IMR-90 (cell line): ENCODE results near the gene MOB3A. TPM values are rescaled to one million over a fixed set of nuclear protein-coding genes. Genes with fewer than 3 reads are reported as not detected.
A peak's percentile ranks its signal among the peaks of the same experiment; 100 is the strongest.

ENCODE experiments used
- ATAC-seq: fragments of 200-7000 bp; cut with Tn5 transposase; 2 replicates; pipeline ENCODE4 v1.9.1; 2020; ENCODE audit warnings: low read depth, mild to moderate bottlenecking, moderate library complexity
- BruUV-seq: library from RNA; stranded (reverse); fragments of 400-500 nt; replicated peaks from 2 replicates; lab custom pipeline; 2021; lab: Mats Ljungman, UMichigan
- CTCF ChIA-PET: fragments of 300-600 bp; formaldehyde crosslinking; extraction: SDS; loops from one replicate; lab custom pipeline; 2021; ENCODE audit warnings: antibody characterized with exemption; lab: Yijun Ruan, JAX
- POLR2A ChIA-PET: fragments of 300-600 bp; sonication (Branson Sonifier 250); formaldehyde crosslinking; loops from one replicate; lab custom pipeline; 2022; ENCODE audit warnings: antibody characterized with exemption; ENCODE audit not compliant: unreplicated experiment; lab: Charles Lee
- DNase-seq: peaks from one replicate; pipeline ENCODE4 v3.0.0; 2013
- H2AFZ ChIP-seq: replicated peaks from 2 replicates; pipeline ENCODE3; 2013; ENCODE audit warnings: low read length, mild to moderate bottlenecking; ENCODE audit not compliant: poor library complexity
- H2AK5ac ChIP-seq: 2 replicates; pipeline ENCODE4 v1.6.1; 2013; ENCODE audit warnings: low read depth, low read length, inconsistent platforms
- H2AK9ac ChIP-seq: replicated peaks from 2 replicates; pipeline ENCODE3; 2013; ENCODE audit warnings: mild to moderate bottlenecking, low read depth, low read length, moderate library complexity; ENCODE audit not compliant: poor library complexity
- H2BK120ac ChIP-seq: 2 replicates; pipeline ENCODE4 v1.6.1; 2013; ENCODE audit warnings: low read depth, low read length, inconsistent platforms
- H2BK15ac ChIP-seq: 3 replicates; pipeline ENCODE4 v1.6.1; 2013; ENCODE audit warnings: low read depth, low read length, inconsistent platforms
- H2BK20ac ChIP-seq: 2 replicates; pipeline ENCODE4 v1.6.1; 2013; ENCODE audit warnings: low read depth, mild to moderate bottlenecking, inconsistent platforms, low read length, moderate library complexity
- H2BK5ac ChIP-seq: 2 replicates; pipeline ENCODE4 v1.6.1; 2013; ENCODE audit warnings: mild to moderate bottlenecking, low read depth, low read length, inconsistent platforms; ENCODE audit not compliant: poor library complexity, severe bottlenecking
- H3K14ac ChIP-seq: replicated peaks from 2 replicates; pipeline ENCODE4 v1.6.1; 2013; ENCODE audit warnings: low read depth, low read length, inconsistent platforms
- H3K18ac ChIP-seq: 2 replicates; pipeline ENCODE4 v1.6.1; 2013; ENCODE audit warnings: low read depth, low read length, control low read depth
- H3K23ac ChIP-seq: 2 replicates; pipeline ENCODE4 v1.6.1; 2013; ENCODE audit warnings: low read depth, low read length, inconsistent platforms
- H3K27ac ChIP-seq: 2 replicates; pipeline ENCODE4 v1.5.1; 2013; ENCODE audit warnings: mild to moderate bottlenecking, control low read depth, low read length; ENCODE audit not compliant: insufficient read depth
- H3K27me3 ChIP-seq: 2 replicates; pipeline ENCODE4 v1.6.1; 2013; ENCODE audit warnings: low read length; ENCODE audit not compliant: control insufficient read depth, insufficient read depth
- H3K36me3 ChIP-seq: 2 replicates; pipeline ENCODE4 v1.6.1; 2013; ENCODE audit warnings: low read length, mixed read lengths; ENCODE audit not compliant: control insufficient read depth, insufficient read depth
- H3K4ac ChIP-seq: 2 replicates; pipeline ENCODE4 v1.6.1; 2013; ENCODE audit warnings: low read depth, low read length, inconsistent platforms
- H3K4me1 ChIP-seq: 2 replicates; pipeline ENCODE4 v1.6.1; 2013; ENCODE audit warnings: low read length, mixed read lengths; ENCODE audit not compliant: control insufficient read depth, insufficient read depth
- H3K4me2 ChIP-seq: 2 replicates; pipeline ENCODE4 v1.6.1; 2013; ENCODE audit warnings: low read depth, mild to moderate bottlenecking, control low read depth, low read length, moderate library complexity
- H3K4me3 ChIP-seq: 2 replicates; pipeline ENCODE4 v1.5.1; 2013; ENCODE audit warnings: low read depth, mild to moderate bottlenecking, control low read depth, low read length, moderate library complexity; ENCODE audit not compliant: insufficient read depth
- H3K56ac ChIP-seq: 2 replicates; pipeline ENCODE4 v1.6.1; 2013; ENCODE audit warnings: low read length, inconsistent platforms; ENCODE audit not compliant: insufficient read depth; ENCODE audit errors: extremely low read depth
- H3K79me1 ChIP-seq, 2 experiments: 2 replicates each; pipeline ENCODE4 v1.6.1; 2013; ENCODE audit warnings: low read length in 2 of 2, inconsistent platforms in 1 of 2, low read depth in 1 of 2
- H3K9ac ChIP-seq: 2 replicates; pipeline ENCODE4 v1.6.1; 2013; ENCODE audit warnings: low read depth, low read length, control low read depth
- H3K9me1 ChIP-seq: 2 replicates; pipeline ENCODE4 v1.6.1; 2013; ENCODE audit warnings: low read length, inconsistent platforms; ENCODE audit not compliant: insufficient read depth
- H3K9me3 ChIP-seq: 2 replicates; pipeline ENCODE4 v1.6.1; 2013; ENCODE audit warnings: low read length; ENCODE audit not compliant: control insufficient read depth, insufficient read depth
- H4K20me1 ChIP-seq: 2 replicates; pipeline ENCODE4 v1.6.1; 2013; ENCODE audit warnings: low read length, inconsistent platforms; ENCODE audit not compliant: insufficient read depth
- H4K5ac ChIP-seq: 2 replicates; pipeline ENCODE4 v1.6.1; 2013; ENCODE audit warnings: mild to moderate bottlenecking, low read depth, low read length, control low read depth
- H4K8ac ChIP-seq, 2 experiments: 2 replicates each; pipeline ENCODE4 v1.6.1; 2013; ENCODE audit warnings: low read depth in 2 of 2, low read length in 2 of 2, control low read depth in 1 of 2, inconsistent platforms in 1 of 2
- H4K91ac ChIP-seq: 2 replicates; pipeline ENCODE4 v1.6.1; 2013; ENCODE audit warnings: low read depth, low read length, inconsistent platforms; ENCODE audit not compliant: insufficient read depth
- CEBPB ChIP-seq: IDR thresholded peaks from 2 replicates; pipeline ENCODE4 v1.6.1; 2012; ENCODE audit warnings: low read depth, low read length, improper control_type of control experiment
- MXI1 ChIP-seq: IDR thresholded peaks from 2 replicates; pipeline ENCODE4 v1.6.1; 2012; ENCODE audit warnings: low read depth, mild to moderate bottlenecking, low read length, moderate library complexity, borderline replicate concordance
- RCOR1 ChIP-seq: IDR thresholded peaks from 2 replicates; pipeline ENCODE4 v1.6.1; 2012; ENCODE audit warnings: mild to moderate bottlenecking, low read length, improper control_type of control experiment; ENCODE audit not compliant: insufficient replicate concordance
- WGBS, 2 experiments: methylation state at CpG; one replicate each; pipeline versions ENCODE4 v1.1.5 to v1.1.7; 2013; ENCODE audit warnings: missing lambda C conversion rate in 2 of 2; ENCODE audit not compliant: insufficient read length in 1 of 2; ENCODE audit errors: extremely low coverage in 2 of 2; 5-methylcytosine and 5-hydroxymethylcytosine counted together
- dilution Hi-C: fragments of 300-500 bp; cut with HindIII; formaldehyde crosslinking; loops from one replicate; pipeline ENCODE4 v1.14.3; 2018; ENCODE audit warnings: low sequenced_read_pairs; ENCODE audit not compliant: unreplicated experiment
- in situ Hi-C: fragments of 300-500 bp; cut with MboI; formaldehyde crosslinking; loops from 3 replicates; pipeline ENCODE4 v1.14.3; 2019; ENCODE audit warnings: low sequenced_read_pairs, inconsistent platforms, mixed read lengths
- intact Hi-C: fragments of 100-400 bp; cut with micrococcal nuclease; formaldehyde crosslinking; loops from 2 replicates; pipeline ENCODE4 v1.10.0; 2022
- polyA plus RNA-seq, 3 experiments: library from polyadenylated mRNA; depleted of rRNA; stranded (reverse); fragments of >200 nt; gene quantifications; 2 replicates each; pipeline ENCODE4 v1.2.3, GENCODE V29; 2012; ENCODE audit warnings: low replicate concordance in 1 of 3
- total RNA-seq: library from RNA; depleted of rRNA; stranded (reverse); fragments of >200 nt; gene quantifications from 2 replicates; pipeline ENCODE4 v1.2.3, GENCODE V29; 2012

The MOB3A gene
- total and polyA plus RNA-seq, 2 of the 4 experiments (the other 2 are of a cell fraction), result 9.3 to 26.5 TPM

DNA sequence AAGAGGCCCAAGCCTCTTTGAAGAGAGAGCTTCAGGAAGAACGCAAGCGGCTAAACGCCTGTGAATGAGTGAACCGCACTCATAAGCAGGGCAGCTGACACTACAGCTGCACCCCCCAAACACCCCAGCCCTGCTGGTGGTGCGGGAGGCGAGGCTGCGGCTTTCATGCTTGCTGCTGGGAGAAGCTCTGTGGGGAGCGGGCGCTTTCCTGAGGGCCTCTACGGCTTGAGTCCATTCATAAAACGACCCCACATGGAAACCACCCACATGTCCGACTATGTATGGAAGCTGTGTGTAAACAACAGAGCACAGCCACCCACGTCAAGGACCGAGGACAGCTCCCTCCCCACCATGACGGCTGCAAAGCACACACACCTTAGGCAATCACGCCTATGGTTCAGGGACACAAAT lies 49.7 kb upstream of the MOB3A start:
- no peak overlapping the region for H3K4me3 ChIP-seq
- no peak overlapping the region for H2BK5ac ChIP-seq
- no peak overlapping the region for H2BK20ac ChIP-seq
- H3K27me3 ChIP-seq, result no peaks in the 10 kb centered on the region
- H3K79me1 ChIP-seq, result peaks cover 3 to 55% of the 10 kb centered on the region in 2 experiments
- TF ChIP-seq CEBPB (0 out of 2 replicates have a peak, but pooled peaks have one; percentile 16), RCOR1 (no peak), MXI1 (peak; percentile 84)
- in situ Hi-C loops (no loop called here), intact Hi-C loops (no loop called here), dilution Hi-C loops (no loop called here)
- H3K14ac ChIP-seq, result no peak overlapping the region
- H3K9me1 ChIP-seq, result peaks cover 17% of the 10 kb centered on the region; the same call in 1 of the 2 replicates
- ChIA-PET CTCF (no interaction called here), POLR2A (no interaction called here)
- no peak overlapping the region for H3K9ac ChIP-seq
- no peak overlapping the region for H2BK15ac ChIP-seq
- no peak overlapping the region for H3K27ac ChIP-seq
- no peak overlapping the region for H3K23ac ChIP-seq
- DNase-seq, result peak; percentile 21
- no TSS peak for BruUV-seq
- peaks cover 10% of the 10 kb centered on the region for H3K4me1 ChIP-seq
- H2AFZ ChIP-seq, result no peak overlapping the region
- H3K56ac ChIP-seq, result no peak overlapping the region
- no peak overlapping the region for H2AK9ac ChIP-seq
- H3K4me2 ChIP-seq, result no peak overlapping the region
- no peak overlapping the region for H2BK120ac ChIP-seq
- H3K18ac ChIP-seq, result no peak overlapping the region
- no peak overlapping the region for H3K4ac ChIP-seq
- H3K36me3 ChIP-seq, result peaks cover 11% of the 10 kb centered on the region
- H2AK5ac ChIP-seq, result no peak overlapping the region
- WGBS, 2 experiments, result no CpG with 5 or more reads among the region's 16 CpGs
- H3K9me3 ChIP-seq, result no peaks in the 10 kb centered on the region
- H4K8ac ChIP-seq, result no peak overlapping the region
- no peak for ATAC-seq
- H4K20me1 ChIP-seq, result peaks cover 96% of the 10 kb centered on the region
- H4K91ac ChIP-seq, result no peak overlapping the region
- no peak overlapping the region for H4K5ac ChIP-seq
